Activated naive CD4-positive, alpha-beta T cell treated with Interleukin-2 at 50 U/mL for 16 hours (primary cell): ENCODE results near the gene DCLRE1C.
A peak's percentile ranks its signal among the peaks of the same experiment; 100 is the strongest.
"Not testable (repeated sequence)": the region's sequence is repeated elsewhere in the genome, so short reads cannot be mapped to it uniquely, and the experiment has no call there.

ENCODE experiments used
- DNase-seq: peaks from one replicate; pipeline ENCODE4 v3.0.0-alpha.2; 2020

The DCLRE1C gene

GRCh38 chr10:14942950-14943338 lies 11.0 kb downstream of the DCLRE1C start:
- not testable (repeated sequence) for DNase-seq

GRCh38 chr10:14942147-14942949 lies 11.5 kb downstream of the DCLRE1C start:
- not testable (repeated sequence) for DNase-seq

- not testable (repeated sequence) for DNase-seq
These were observed 14.9 kb downstream of the DCLRE1C start for GRCh38 chr10:14938971-14939370.

- DNase-seq, result no peak
These were observed 17.3 kb downstream of the DCLRE1C start for GRCh38 chr10:14936584-14936983.

GRCh38 chr10:14930610-14931009 lies 23.3 kb downstream of the DCLRE1C start:
- no peak for DNase-seq

- DNase-seq, result no peak
These were observed 27.0 kb downstream of the DCLRE1C start for GRCh38 chr10:14926722-14927416.

GRCh38 chr10:14926061-14926470 lies 27.8 kb downstream of the DCLRE1C start:
- DNase-seq, result no peak

- DNase-seq, result no peak
These were observed 28.6 kb downstream of the DCLRE1C start for GRCh38 chr10:14925268-14925667.

- no peak for DNase-seq
These were observed 29.9 kb downstream of the DCLRE1C start for GRCh38 chr10:14924013-14924412.

- DNase-seq, result no peak
These were observed 34.9 kb downstream of the DCLRE1C start for GRCh38 chr10:14918964-14919363.

GRCh38 chr10:14917827-14918226 lies 36.1 kb downstream of the DCLRE1C start:
- DNase-seq, result no peak

- no peak for DNase-seq
These were observed 37.3 kb downstream of the DCLRE1C start for GRCh38 chr10:14916600-14916999.

GRCh38 chr10:14911801-14912200 lies 42.1 kb downstream of the DCLRE1C start:
- DNase-seq, result no peak

- DNase-seq, result no peak
These were observed 42.9 kb downstream of the DCLRE1C start for GRCh38 chr10:14910953-14911352.

- no peak for DNase-seq
These were observed 44.8 kb downstream of the DCLRE1C start for GRCh38 chr10:14909101-14909500.

- DNase-seq, result not testable (repeated sequence)
These were observed 46.3 kb downstream of the DCLRE1C start for GRCh38 chr10:14907591-14907990.

- no peak for DNase-seq
These were observed 47.1 kb downstream of the DCLRE1C start for GRCh38 chr10:14906765-14907164.

GRCh38 chr10:14905890-14906289 lies 48.0 kb downstream of the DCLRE1C start:
- no peak for DNase-seq

GRCh38 chr10:14904864-14905263 lies 49.0 kb downstream of the DCLRE1C start:
- no peak for DNase-seq

GRCh38 chr10:14904316-14904732 lies 49.6 kb downstream of the DCLRE1C start:
- peak; percentile 4 for DNase-seq

GRCh38 chr10:14891151-14891550 lies 62.7 kb downstream of the DCLRE1C start:
- DNase-seq, result no peak

GRCh38 chr10:14889318-14889717 lies 64.6 kb downstream of the DCLRE1C start:
- DNase-seq, result no peak

- no peak for DNase-seq
These were observed 69.8 kb downstream of the DCLRE1C start for GRCh38 chr10:14884082-14884481.

- DNase-seq, result no peak
These were observed 73.7 kb downstream of the DCLRE1C start for GRCh38 chr10:14880229-14880628.

- no peak for DNase-seq
These were observed 74.0 kb downstream of the DCLRE1C start for GRCh38 chr10:14879928-14880193.
